HG03103 (cell line): Measurements from ENCODE around the gene LRRC28.
"Not testable (repeated sequence)": the region's sequence is repeated elsewhere in the genome, so short reads cannot be mapped to it uniquely, and the experiment has no call there.

ENCODE experiments used
- ATAC-seq: cut with Tn5 transposase; IDR thresholded peaks from one replicate; pipeline ENCODE4 v1.9.1; 2021; ENCODE audit warnings: low read depth; ENCODE audit not compliant: unreplicated experiment

LRRC28 gene

GRCh38 chr15:99250857-99251841 lies at the start of gene LRRC28:
Gene LRRC28 (plus strand): TSS chr15:99251481. CDS start chr15:99255958, 4,477 bp downstream.
- ATAC-seq, result peak; percentile 91

GRCh38 chr15:99202176-99202552 lies 49.1 kb upstream of the LRRC28 start:
- no peak for ATAC-seq

DNA sequence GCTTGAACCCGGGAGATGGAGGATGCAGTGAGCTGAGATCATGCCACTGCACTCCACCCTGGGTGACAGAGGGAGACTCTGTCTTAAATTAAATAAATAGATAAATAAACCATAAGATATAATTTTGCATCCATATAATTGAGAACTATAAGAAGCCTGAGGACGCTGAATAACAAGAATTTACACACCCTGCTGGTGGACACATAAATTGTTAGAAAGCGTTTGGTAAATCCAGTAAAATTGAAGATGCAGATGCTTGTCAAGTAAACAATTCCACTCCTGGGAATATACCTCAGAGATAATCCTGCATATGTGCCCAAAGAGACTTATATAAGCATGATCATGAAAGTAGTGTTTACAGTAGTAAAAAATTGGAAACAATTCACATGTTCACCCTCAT lies 43.6 kb upstream of the LRRC28 start:
- ATAC-seq, result no peak

- ATAC-seq, result no peak
These were observed 42.0 kb upstream of the LRRC28 start for GRCh38 chr15:99209326-99209725.

- no peak for ATAC-seq
These were observed 40.9 kb upstream of the LRRC28 start for GRCh38 chr15:99210334-99210733.

DNA sequence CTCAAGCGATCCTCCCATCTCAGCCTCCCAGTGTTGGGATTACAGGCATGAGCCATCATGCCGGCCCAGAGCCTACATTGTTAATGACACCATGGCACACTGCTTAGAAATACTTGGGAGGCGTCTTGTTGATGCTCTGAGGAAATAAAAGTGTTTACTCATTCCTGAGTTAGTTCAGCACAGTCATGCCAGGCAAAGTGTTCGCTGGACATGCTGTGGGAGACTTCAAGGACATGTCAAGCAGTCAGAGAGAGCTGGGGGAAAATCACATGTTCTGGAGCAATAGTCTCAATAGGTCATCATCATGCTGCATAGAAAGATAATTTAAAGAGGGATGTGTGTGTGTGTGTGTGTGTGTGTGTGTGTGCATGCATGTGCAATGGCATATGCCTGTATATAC lies 39.4 kb upstream of the LRRC28 start:
- no peak for ATAC-seq

- ATAC-seq, result no peak
These were observed 38.9 kb upstream of the LRRC28 start for GRCh38 chr15:99212406-99212805.

DNA sequence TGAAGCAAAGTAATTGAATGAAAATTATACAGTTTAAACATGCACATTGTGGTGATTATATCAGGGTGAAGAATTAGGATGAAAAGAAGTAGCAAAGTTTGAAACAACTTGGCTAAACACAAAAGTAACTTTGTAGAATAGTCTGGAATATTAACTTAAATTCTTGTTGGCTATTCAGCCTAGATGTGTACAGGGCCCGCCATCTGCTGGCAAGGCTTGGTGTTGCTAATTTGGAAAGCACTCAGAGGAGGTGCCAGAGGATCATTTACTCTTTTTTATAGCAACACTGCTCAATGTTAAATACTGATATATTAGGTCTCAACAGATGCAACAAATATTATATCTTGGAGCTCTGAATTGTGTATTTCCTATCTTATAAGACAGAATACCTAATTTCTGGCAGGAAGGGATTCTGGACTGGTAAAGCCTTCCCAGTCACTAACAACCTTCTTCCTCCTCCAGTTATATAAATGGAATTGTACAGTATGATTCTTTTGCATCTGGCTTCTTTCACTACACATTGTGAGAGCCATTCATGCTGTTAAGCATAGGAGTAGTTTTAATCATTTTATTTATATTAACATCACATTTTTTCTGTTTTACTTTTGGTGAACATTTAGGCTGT lies 38.0 kb upstream of the LRRC28 start:
- no peak for ATAC-seq

DNA sequence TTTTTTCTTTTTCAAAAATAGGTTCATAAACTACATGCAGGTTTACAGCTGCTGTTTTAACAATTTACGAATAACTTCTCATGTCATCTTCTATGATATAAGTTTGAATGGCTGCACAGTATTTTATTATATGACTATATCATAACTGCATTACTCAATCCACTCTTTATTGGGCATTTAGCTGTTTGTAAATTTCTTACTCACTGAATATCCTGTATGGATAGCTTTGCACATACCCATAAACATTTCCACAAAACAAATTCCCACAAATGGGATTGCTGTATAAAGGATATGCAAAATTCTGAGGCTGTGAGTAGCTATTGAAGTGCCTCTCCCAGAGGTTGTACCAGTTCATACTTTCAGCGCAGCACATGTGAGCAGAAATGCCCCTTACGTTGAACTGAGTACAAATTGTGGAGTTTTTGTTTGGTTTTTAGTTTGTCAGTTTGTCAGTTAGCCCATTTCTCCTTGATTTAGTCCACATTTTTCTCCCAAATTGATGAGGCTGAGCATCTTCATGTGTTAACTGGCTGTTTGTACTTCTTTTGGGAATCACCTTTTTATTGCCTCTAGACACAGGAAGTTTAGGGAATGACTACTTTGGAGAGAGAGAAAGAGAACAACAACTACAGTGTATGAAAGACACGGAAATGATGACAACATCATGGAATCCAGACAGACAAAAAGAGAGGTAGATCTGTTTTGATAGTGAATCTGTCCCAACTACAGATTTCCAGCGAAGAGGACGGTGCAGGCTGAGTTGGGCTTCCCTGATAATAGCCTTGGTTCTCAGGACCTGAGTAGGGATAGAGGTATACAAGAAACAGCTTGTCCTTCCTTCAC lies 26.7 kb upstream of the LRRC28 start:
- ATAC-seq, result no peak

- ATAC-seq, result no peak
These were observed 24.5 kb upstream of the LRRC28 start for GRCh38 chr15:99226802-99227201.

- no peak for ATAC-seq
These were observed 23.0 kb upstream of the LRRC28 start for GRCh38 chr15:99228120-99228770.

DNA sequence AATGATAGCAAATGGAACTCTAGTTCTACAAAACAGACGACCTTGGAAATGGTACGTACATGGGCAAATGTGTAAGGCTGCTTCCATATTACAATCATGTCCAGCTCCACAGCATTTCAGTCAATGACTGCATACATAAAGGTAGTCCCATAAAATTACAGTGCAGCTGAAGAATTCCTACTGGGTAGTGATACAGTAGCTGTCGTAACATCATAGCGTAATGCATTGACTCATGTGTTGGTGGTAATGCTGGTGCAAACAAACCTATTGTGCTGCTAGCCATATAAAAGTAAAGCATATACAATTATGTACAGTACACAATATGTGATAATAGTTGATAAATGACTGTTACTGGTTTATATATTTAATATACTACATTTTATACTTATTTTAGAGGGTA lies 20.4 kb upstream of the LRRC28 start:
- no peak for ATAC-seq

- ATAC-seq, result no peak
These were observed 18.5 kb upstream of the LRRC28 start for GRCh38 chr15:99232740-99233139.

DNA sequence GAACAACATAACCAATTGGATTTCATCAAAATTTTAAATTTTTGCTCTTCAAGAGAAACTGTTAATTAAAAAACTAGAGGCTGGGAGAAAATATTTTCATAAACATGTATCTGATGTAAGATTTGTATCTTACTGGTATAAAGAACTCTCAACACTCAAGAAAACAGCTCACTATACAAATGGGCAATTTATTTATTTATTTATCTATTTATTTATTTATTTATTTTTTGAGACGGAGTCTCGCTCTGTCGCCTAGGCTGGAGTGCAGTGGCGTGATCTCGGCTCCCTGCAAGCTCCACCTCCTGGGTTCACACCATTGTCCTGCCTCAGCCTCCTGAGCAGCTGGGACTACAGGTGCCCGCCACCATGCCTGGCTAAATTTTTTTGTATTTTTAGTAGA lies 17.1 kb upstream of the LRRC28 start:
- ATAC-seq, result not testable (repeated sequence)

DNA sequence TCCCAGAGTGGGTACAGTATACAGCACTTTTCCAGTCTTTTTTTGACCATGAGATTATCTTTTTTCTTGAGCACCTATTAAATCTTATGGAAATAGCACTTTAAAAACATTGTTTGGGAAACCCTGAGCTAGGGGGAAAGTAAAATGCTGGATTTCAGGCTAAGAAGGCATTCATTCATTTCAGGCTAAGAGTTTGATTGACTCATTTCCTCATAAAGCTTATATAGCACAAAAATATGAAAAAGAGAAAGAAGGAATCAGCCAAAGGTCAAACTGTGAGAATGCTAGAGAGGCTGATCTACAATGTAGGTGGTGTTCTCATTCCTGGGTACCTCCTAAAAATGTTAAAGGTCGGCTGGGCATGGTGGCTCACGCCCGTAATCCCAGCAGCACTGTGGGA lies 12.4 kb upstream of the LRRC28 start:
- no peak for ATAC-seq

DNA sequence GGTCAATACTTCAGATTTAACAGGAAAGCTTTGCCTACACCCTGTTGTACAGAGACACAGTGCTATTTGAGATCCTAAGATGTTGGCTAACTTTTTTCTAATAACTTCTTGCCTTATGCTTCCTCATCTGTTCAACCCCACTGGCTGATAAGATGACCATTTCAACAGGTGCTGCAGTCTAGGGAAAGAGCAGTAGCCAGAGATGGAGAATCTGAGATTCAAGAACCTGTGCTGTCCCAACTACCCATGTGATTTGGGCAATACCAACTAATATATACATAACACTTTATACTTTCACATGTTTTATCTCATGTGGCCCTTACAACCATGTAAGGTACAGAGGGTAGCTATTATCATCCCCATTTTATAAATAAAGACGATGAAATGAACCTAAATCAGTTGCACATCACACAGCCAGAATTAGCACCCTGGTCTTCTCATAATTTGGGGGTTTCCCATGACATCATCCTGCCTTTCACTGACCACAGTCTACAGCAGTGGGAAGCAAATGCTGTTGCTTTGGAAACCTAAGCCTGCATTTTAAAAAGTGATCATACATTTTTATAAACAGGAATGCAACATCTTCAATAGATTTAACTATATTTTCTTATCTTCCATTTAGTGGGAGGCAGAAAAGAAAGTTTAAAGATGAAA lies 11.6 kb upstream of the LRRC28 start:
- ATAC-seq, result peak; percentile 88

GRCh38 chr15:99241752-99242151 lies 9.5 kb upstream of the LRRC28 start:
- no peak for ATAC-seq

GRCh38 chr15:99244306-99244705 lies 7.0 kb upstream of the LRRC28 start:
- ATAC-seq, result no peak

GRCh38 chr15:99247062-99247461 lies 4.2 kb upstream of the LRRC28 start:
- ATAC-seq, result no peak
